Endodermal cell (in vitro differentiated cells): ENCODE results near the gene KRT34. TPM values are rescaled to one million over a fixed set of nuclear protein-coding genes. Genes with fewer than 3 reads are reported as not detected.
"Not testable (repeated sequence)": the region's sequence is repeated elsewhere in the genome, so short reads cannot be mapped to it uniquely, and the experiment has no call there.

ENCODE experiments used
- DNase-seq: peaks from one replicate; pipeline ENCODE4 v3.0.0-alpha.2; 2017
- H3K27ac ChIP-seq: 2 replicates; pipeline ENCODE4 v1.5.1; 2013; ENCODE audit warnings: mild to moderate bottlenecking, low read depth, low read length, moderate library complexity
- H3K27me3 ChIP-seq: 2 replicates; pipeline ENCODE4 v1.6.1; 2013; ENCODE audit warnings: mild to moderate bottlenecking, low read length, moderate library complexity; ENCODE audit not compliant: insufficient read depth, control insufficient read depth, poor library complexity, severe bottlenecking
- H3K36me3 ChIP-seq: 2 replicates; pipeline ENCODE4 v1.7.0; 2013; ENCODE audit warnings: mild to moderate bottlenecking, low read length, moderate library complexity; ENCODE audit not compliant: control insufficient read depth, insufficient read depth
- H3K4me1 ChIP-seq: one replicate; pipeline ENCODE4 v1.7.0; 2013; ENCODE audit warnings: low read length; ENCODE audit not compliant: control insufficient read depth, insufficient read depth
- H3K4me3 ChIP-seq: 2 replicates; pipeline ENCODE4 v1.5.1; 2013; ENCODE audit warnings: mild to moderate bottlenecking, low read length, moderate library complexity
- H3K9ac ChIP-seq: 2 replicates; pipeline ENCODE4 v1.6.1; 2013; ENCODE audit warnings: mild to moderate bottlenecking, low read length, moderate library complexity; ENCODE audit not compliant: poor library complexity, severe bottlenecking; ENCODE audit errors: extremely low read depth
- H3K9me3 ChIP-seq: 2 replicates; pipeline ENCODE4 v1.6.1; 2013; ENCODE audit warnings: mild to moderate bottlenecking, low read length, moderate library complexity; ENCODE audit not compliant: control insufficient read depth
- H3K27ac Mint-ChIP-seq: 2 replicates; pipeline ENCODE4 v1.8.0; 2020; ENCODE audit warnings: mixed read lengths
- H3K27me3 Mint-ChIP-seq: 2 replicates; pipeline ENCODE4 v1.8.0; 2021; ENCODE audit warnings: mild to moderate bottlenecking, mixed read lengths; ENCODE audit not compliant: insufficient read depth
- H3K36me3 Mint-ChIP-seq: 2 replicates; pipeline ENCODE4 v1.8.0; 2020; ENCODE audit warnings: low read depth, mixed read lengths
- H3K4me1 Mint-ChIP-seq: 2 replicates; pipeline ENCODE4 v1.8.0; 2020; ENCODE audit warnings: mixed read lengths
- H3K4me3 Mint-ChIP-seq: 2 replicates; pipeline ENCODE4 v1.8.0; 2020; ENCODE audit warnings: mild to moderate bottlenecking, moderate library complexity, mixed read lengths
- H3K9me3 Mint-ChIP-seq: 2 replicates; pipeline ENCODE4 v1.8.0; 2020; ENCODE audit warnings: mild to moderate bottlenecking, mixed read lengths
- WGBS, 2 experiments: methylation state at CpG; one replicate each; pipeline versions ENCODE4 v1.1.5 to v1.1.7; 2013; ENCODE audit warnings: missing lambda C conversion rate in 2 of 2, mixed read lengths in 1 of 2; ENCODE audit not compliant: insufficient coverage in 1 of 2, insufficient read length in 1 of 2; 5-methylcytosine and 5-hydroxymethylcytosine counted together
- total RNA-seq, 2 donors: library from RNA; stranded (reverse); fragmentation: NEBNext Ultra II Directional in 1 of 2; extraction: Animal tissue kit (Norgen Biotek cat#: 25700) in 1 of 2; gene quantifications; 2 replicates in 1 of 2; 3 replicates in 1 of 2; pipeline ENCODE4 v1.2.1, GENCODE V29; 2021
- TF ChIP-seq, protein P1 (sequence below): fragments of 200-600 bp; sonication (generic); conservative IDR thresholded peaks from 2 replicates; pipeline ENCODE4 v1.5.0; 2021; ENCODE audit warnings: antibody characterized with exemption, mild to moderate bottlenecking

KRT34 gene
- total RNA-seq, 2 donors from 2014 or later, result not detected

GRCh38 chr17:41395611-41396010, 13.5 kb upstream of the KRT34 start:
- H3K36me3 Mint-ChIP-seq, result no peaks in the 10 kb centered on the region
- no peaks in the 10 kb centered on the region for H3K4me1 ChIP-seq
- H3K4me1 Mint-ChIP-seq, result no peaks in the 10 kb centered on the region
- no peak overlapping the region for H3K9ac ChIP-seq
- H3K9me3 ChIP-seq, result no peaks in the 10 kb centered on the region
- no peaks in the 10 kb centered on the region for H3K9me3 Mint-ChIP-seq
- 85 to 90% methylated on average over 1 of the region's 1 CpG for WGBS, 2 experiments
- H3K27ac Mint-ChIP-seq, result no peak overlapping the region
- no peak overlapping the region for H3K27ac ChIP-seq
- H3K27me3 ChIP-seq, result no peaks in the 10 kb centered on the region
- DNase-seq, result no peak
- H3K36me3 ChIP-seq, result no peaks in the 10 kb centered on the region
- TF ChIP-seq, protein P1, sequence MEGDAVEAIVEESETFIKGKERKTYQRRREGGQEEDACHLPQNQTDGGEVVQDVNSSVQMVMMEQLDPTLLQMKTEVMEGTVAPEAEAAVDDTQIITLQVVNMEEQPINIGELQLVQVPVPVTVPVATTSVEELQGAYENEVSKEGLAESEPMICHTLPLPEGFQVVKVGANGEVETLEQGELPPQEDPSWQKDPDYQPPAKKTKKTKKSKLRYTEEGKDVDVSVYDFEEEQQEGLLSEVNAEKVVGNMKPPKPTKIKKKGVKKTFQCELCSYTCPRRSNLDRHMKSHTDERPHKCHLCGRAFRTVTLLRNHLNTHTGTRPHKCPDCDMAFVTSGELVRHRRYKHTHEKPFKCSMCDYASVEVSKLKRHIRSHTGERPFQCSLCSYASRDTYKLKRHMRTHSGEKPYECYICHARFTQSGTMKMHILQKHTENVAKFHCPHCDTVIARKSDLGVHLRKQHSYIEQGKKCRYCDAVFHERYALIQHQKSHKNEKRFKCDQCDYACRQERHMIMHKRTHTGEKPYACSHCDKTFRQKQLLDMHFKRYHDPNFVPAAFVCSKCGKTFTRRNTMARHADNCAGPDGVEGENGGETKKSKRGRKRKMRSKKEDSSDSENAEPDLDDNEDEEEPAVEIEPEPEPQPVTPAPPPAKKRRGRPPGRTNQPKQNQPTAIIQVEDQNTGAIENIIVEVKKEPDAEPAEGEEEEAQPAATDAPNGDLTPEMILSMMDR, result no peak
- H3K27me3 Mint-ChIP-seq, result no peaks in the 10 kb centered on the region
- H3K4me3 Mint-ChIP-seq, result no peak overlapping the region
- no peak overlapping the region for H3K4me3 ChIP-seq

- not testable (repeated sequence) for H3K27ac Mint-ChIP-seq
Measured at GRCh38 chr17:41395044-41395443, 12.9 kb upstream of the KRT34 start.

GRCh38 chr17:41394254-41394996, 12.3 kb upstream of the KRT34 start:
- no peaks in the 10 kb centered on the region for H3K4me1 Mint-ChIP-seq
- no peak overlapping the region for H3K9ac ChIP-seq
- H3K27me3 Mint-ChIP-seq, result no peaks in the 10 kb centered on the region
- DNase-seq, result peak; percentile 27
- no peaks in the 10 kb centered on the region for H3K9me3 Mint-ChIP-seq
- H3K4me3 Mint-ChIP-seq, result no peak overlapping the region
- H3K4me1 ChIP-seq, result no peaks in the 10 kb centered on the region
- no peaks in the 10 kb centered on the region for H3K9me3 ChIP-seq
- H3K27ac ChIP-seq, result no peak overlapping the region
- H3K36me3 ChIP-seq, result no peaks in the 10 kb centered on the region
- 89 to 93% methylated on average over 3 to 10 of the region's 10 CpGs for WGBS, 2 experiments
- TF ChIP-seq, protein P1, result no peak
- H3K36me3 Mint-ChIP-seq, result no peaks in the 10 kb centered on the region
- H3K27ac Mint-ChIP-seq, result no peak overlapping the region
- H3K4me3 ChIP-seq, result no peak overlapping the region
- no peaks in the 10 kb centered on the region for H3K27me3 ChIP-seq

More at GRCh38 chr17:41395044-41395443, 12.9 kb upstream of the KRT34 start:
- H3K36me3 Mint-ChIP-seq, H3K27me3 Mint-ChIP-seq, H3K4me1 ChIP-seq, H3K27ac ChIP-seq, H3K9me3 Mint-ChIP-seq, H3K4me1 Mint-ChIP-seq, H3K36me3 ChIP-seq, H3K9me3 ChIP-seq, H3K27me3 ChIP-seq, H3K4me3 Mint-ChIP-seq, H3K4me3 ChIP-seq, H3K9ac ChIP-seq: not testable (repeated sequence)
- WGBS, 2 experiments, result 94 to 100% methylated on average over 2 to 12 of the region's 12 CpGs
- peak; percentile 13 for DNase-seq
